Gastroesophageal sphincter (tissue), 4 donors: ENCODE results near the gene WARS2. TPM values are rescaled to one million over a fixed set of nuclear protein-coding genes. Genes with fewer than 3 reads are reported as not detected.

ENCODE experiments used
- ATAC-seq: fragments of 150-250 bp; one replicate; pipeline ENCODE4 v1.9.1; 2016; ENCODE audit warnings: mild to moderate bottlenecking, moderate library complexity
- H3K27ac ChIP-seq, 4 donors: fragments of 200-600 bp; sonication (generic) in 3 of 4; 1 replicate in 3 of 4; 2 replicates in 1 of 4; pipeline ENCODE4 v1.5.1; 2016 to 2019
- H3K27me3 ChIP-seq: fragments of 200-600 bp; sonication (generic); one replicate; pipeline ENCODE4 v1.5.1; 2019
- H3K36me3 ChIP-seq, 2 donors: fragments of 200-600 bp; sonication (generic); one replicate each; pipeline ENCODE4 v1.5.1; 2019; ENCODE audit warnings: control low read depth in 1 of 2
- H3K4me1 ChIP-seq, 3 donors: fragments of 200-600 bp; sonication (generic); 1 replicate in 2 of 3; 2 replicates in 1 of 3; pipeline ENCODE4 v1.5.1; 2016 to 2019; ENCODE audit warnings: control low read depth in 2 of 3
- H3K4me3 ChIP-seq, 2 donors: fragments of 200-600 bp; sonication (generic); one replicate each; pipeline ENCODE4 v1.5.1; 2019; ENCODE audit warnings: mild to moderate bottlenecking in 1 of 2, moderate library complexity in 1 of 2
- H3K9me3 ChIP-seq, 3 donors: fragments of 200-600 bp; sonication (generic); one replicate each; pipeline ENCODE4 v1.5.1; 2017 to 2019; ENCODE audit warnings: control low read depth in 2 of 3
- EP300 ChIP-seq: sonication (generic); formaldehyde crosslinking; IDR thresholded peaks from one replicate; pipeline ENCODE4 v1.6.1; 2017; ENCODE audit warnings: antibody characterized with exemption, mild to moderate bottlenecking
- POLR2A ChIP-seq, 2 donors: fragments of 450-650 bp; IDR thresholded peaks; one replicate each; pipeline ENCODE4 v1.6.1; 2017; ENCODE audit warnings: antibody characterized with exemption in 2 of 2, mild to moderate bottlenecking in 2 of 2, moderate library complexity in 1 of 2
- POLR2AphosphoS5 ChIP-seq: sonication (generic); formaldehyde crosslinking; IDR thresholded peaks from one replicate; pipeline ENCODE4 v1.6.1; 2017; ENCODE audit warnings: antibody characterized with exemption
- WGBS, 2 donors: methylation state at CpG; one replicate each; pipeline ENCODE4 v1.1.5; 2018; ENCODE audit warnings: low coverage in 1 of 2; 5-methylcytosine and 5-hydroxymethylcytosine counted together
- total RNA-seq, 4 donors: library from RNA; depleted of rRNA; stranded (reverse); fragments of >200 nt; gene quantifications; one replicate each; pipeline ENCODE4 v1.1.0, GENCODE V29; 2016
- TF ChIP-seq, protein P1 (sequence below), 4 experiments: fragments of 200-600 bp in 2 of 4; fragments of 450-650 bp in 2 of 4; sonication (generic) in 1 of 4; IDR thresholded peaks; one replicate each; pipeline ENCODE4 v1.5.1; 2017 to 2019; ENCODE audit warnings: antibody characterized with exemption in 4 of 4, mild to moderate bottlenecking in 2 of 4, moderate library complexity in 2 of 4

Gene WARS2
- 10 to 100 TPM in 3 of 4 donors, 1 to 10 TPM in 1; 9.2 to 12.8 (median 11.7) TPM for total RNA-seq

DNA sequence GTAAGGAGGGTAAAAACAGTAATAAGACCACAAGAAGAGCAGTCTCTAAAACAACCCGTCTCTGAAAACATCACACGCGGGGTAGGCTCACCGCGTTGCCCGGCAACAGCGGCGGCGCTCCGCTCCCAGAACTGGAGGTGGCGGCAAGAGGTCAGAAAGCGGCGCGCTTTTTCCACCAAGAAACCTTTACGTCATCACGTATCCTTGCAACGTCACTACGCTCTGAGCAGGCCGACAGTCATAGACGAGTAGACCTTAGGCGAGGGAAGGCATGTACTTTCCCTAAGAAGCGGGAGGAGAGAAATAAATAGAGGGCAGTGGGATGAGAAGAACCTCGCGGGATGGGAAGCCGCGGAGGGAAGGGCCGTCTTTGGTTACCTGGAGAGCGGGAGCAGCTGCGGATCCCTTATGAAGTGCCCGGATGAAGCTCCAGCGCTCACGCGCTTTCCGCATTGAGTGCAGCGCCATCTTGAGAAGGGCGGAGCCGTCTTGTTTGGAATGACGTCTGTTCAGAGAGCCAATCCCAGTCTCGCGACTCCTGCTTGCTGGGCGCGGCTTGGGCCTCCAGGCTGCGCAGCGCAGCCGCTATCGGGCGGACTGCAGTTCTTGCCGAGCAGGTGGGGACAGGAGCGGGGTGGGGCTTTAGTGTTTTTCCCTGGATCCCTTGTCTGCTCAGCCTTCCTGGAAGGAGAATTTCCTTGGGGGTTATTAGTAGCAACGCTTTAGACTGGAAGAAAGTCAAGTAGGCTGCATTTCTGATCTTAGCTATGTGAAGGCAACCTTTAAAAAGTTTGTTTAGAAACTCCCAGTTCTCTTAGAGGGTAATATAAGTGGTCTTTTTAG, at the start of gene WARS2:
WARS2 (minus strand) TSS at position 477 of the 843 bp plus-strand sequence; CDS start at position 468, 9 bp downstream.
- no peaks in the 10 kb centered on the region for H3K27me3 ChIP-seq
- peak within 1 kb of the TSS; percentile 94 to 98 (median 96) for H3K27ac ChIP-seq
- peaks cover 0 to 4% of the 10 kb centered on the region in 2 donors for H3K36me3 ChIP-seq
- no peak for TF ChIP-seq EP300
- peak; percentile 74 for TF ChIP-seq POLR2AphosphoS5
- TF ChIP-seq POLR2A (IDR thresholded peaks at IDR 0.05): peak; percentile 53 to 75
- no peaks in the 10 kb centered on the region for H3K9me3 ChIP-seq
- 0% methylated on average over 10 to 18 of the region's 50 CpGs for WGBS, 2 donors
- H3K4me3 ChIP-seq: peak within 1 kb of the TSS; percentile 59 to 91
- H3K4me1 ChIP-seq: peaks cover 0 to 40% (median 11%) of the 10 kb centered on the region in 3 donors
- ATAC-seq: peak; percentile 99

DNA sequence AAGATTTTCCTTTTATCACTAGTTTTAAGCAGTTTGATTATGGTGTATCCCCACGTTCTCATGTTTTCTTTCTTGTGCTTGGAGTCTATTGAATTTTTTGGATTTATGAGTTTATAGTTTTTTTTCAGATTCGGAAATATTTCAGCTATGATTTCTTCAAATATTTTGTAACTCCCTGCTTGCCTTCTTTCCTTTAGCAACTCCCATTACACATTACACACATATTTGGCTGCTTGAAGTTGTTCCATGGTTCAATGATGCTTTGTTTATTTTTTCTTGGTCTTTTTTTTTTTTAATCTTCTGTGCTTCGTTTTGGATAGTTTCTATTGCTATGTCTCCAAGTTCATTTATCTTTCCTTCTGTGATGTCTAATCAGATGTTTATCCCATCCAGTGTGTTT, 48.5 kb upstream of the WARS2 start:
- Histone ChIP-seq H3K4me3 (no peak overlapping the region), H3K9me3 (peaks cover 0 to 6% (median 0%) of the 10 kb centered on the region in 3 donors), H3K27me3 (no peaks in the 10 kb centered on the region), H3K4me1 (no peaks in the 10 kb centered on the region), H3K27ac (no peak overlapping the region), H3K36me3 (peaks cover 0 to 5% of the 10 kb centered on the region in 2 donors)
- TF ChIP-seq POLR2AphosphoS5: no peak
- TF ChIP-seq POLR2A (IDR thresholded peaks at IDR 0.05): no peak
- TF ChIP-seq EP300: no peak
- no peak for ATAC-seq
- WGBS, 2 donors: 32 to 53% methylated on average over 3 of the region's 3 CpGs

- H3K4me3 ChIP-seq: no peak overlapping the region
- ATAC-seq: no peak
- no peaks in the 10 kb centered on the region for H3K4me1 ChIP-seq
- 84 to 100% methylated on average over 1 to 2 of the region's 2 CpGs for WGBS, 2 donors
- H3K9me3 ChIP-seq: peaks cover 0 to 6% (median 0%) of the 10 kb centered on the region in 3 donors
- no peak for TF ChIP-seq POLR2A (IDR thresholded peaks at IDR 0.05)
- TF ChIP-seq POLR2AphosphoS5: no peak
- no peak for TF ChIP-seq EP300
- TF ChIP-seq, protein P1, sequence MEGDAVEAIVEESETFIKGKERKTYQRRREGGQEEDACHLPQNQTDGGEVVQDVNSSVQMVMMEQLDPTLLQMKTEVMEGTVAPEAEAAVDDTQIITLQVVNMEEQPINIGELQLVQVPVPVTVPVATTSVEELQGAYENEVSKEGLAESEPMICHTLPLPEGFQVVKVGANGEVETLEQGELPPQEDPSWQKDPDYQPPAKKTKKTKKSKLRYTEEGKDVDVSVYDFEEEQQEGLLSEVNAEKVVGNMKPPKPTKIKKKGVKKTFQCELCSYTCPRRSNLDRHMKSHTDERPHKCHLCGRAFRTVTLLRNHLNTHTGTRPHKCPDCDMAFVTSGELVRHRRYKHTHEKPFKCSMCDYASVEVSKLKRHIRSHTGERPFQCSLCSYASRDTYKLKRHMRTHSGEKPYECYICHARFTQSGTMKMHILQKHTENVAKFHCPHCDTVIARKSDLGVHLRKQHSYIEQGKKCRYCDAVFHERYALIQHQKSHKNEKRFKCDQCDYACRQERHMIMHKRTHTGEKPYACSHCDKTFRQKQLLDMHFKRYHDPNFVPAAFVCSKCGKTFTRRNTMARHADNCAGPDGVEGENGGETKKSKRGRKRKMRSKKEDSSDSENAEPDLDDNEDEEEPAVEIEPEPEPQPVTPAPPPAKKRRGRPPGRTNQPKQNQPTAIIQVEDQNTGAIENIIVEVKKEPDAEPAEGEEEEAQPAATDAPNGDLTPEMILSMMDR (IDR thresholded peaks at IDR 0.05): no peak
- no peak overlapping the region for H3K27ac ChIP-seq
- H3K27me3 ChIP-seq: no peaks in the 10 kb centered on the region
- H3K36me3 ChIP-seq: peaks cover 0 to 5% of the 10 kb centered on the region in 2 donors
Observed at GRCh38 chr1:119187416-119187815, 47.0 kb upstream of the WARS2 start.

- no peak for ATAC-seq
- no peak for TF ChIP-seq POLR2A (IDR thresholded peaks at IDR 0.05)
- TF ChIP-seq POLR2AphosphoS5: no peak
- TF ChIP-seq, protein P1 (IDR thresholded peaks at IDR 0.05): no peak
- no peak for TF ChIP-seq EP300
- no peak overlapping the region for H3K27ac ChIP-seq
- H3K9me3 ChIP-seq: peaks cover 0 to 6% (median 0%) of the 10 kb centered on the region in 3 donors
- H3K27me3 ChIP-seq: no peaks in the 10 kb centered on the region
- H3K4me1 ChIP-seq: no peaks in the 10 kb centered on the region
- H3K36me3 ChIP-seq: peaks cover 0 to 5% of the 10 kb centered on the region in 2 donors
- WGBS, 2 donors: 84 to 94% methylated on average over 2 of the region's 2 CpGs
- no peak overlapping the region for H3K4me3 ChIP-seq
Observed at GRCh38 chr1:119186471-119186870, 46.0 kb upstream of the WARS2 start.

DNA sequence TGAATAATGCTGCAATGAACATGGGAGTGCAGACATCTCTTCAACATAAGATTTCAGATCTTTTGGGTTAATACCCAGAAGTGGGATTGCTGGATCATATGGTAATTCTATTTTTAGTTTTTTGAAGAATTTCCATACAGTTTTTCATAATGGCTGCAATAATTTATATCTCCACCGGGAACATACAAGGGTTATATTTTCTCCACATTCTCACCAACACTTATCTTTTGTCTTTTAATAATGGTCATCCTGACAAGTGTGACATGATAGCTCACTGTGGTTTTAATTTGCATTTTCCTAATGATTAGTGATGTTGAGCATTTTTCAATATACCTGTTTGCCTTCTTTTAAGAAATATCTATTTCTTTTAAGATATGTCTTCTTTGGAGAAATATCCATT, 44.5 kb upstream of the WARS2 start:
- TF ChIP-seq POLR2A (IDR thresholded peaks at IDR 0.05) (no peak), POLR2AphosphoS5 (no peak), EP300 (no peak)
- TF ChIP-seq, protein P1 (IDR thresholded peaks at IDR 0.05): no peak

More for the DNA sequence above, 44.5 kb upstream of the WARS2 start:
- Histone ChIP-seq H3K4me1 (no peaks in the 10 kb centered on the region), H3K36me3 (peaks cover 0 to 7% of the 10 kb centered on the region in 2 donors), H3K27me3 (no peaks in the 10 kb centered on the region), H3K27ac (no peak overlapping the region), H3K9me3 (peaks cover 0 to 6% (median 0%) of the 10 kb centered on the region in 3 donors), H3K4me3 (no peak overlapping the region)
- WGBS, 2 donors: 20 to 57% methylated on average over 1 of the region's 1 CpG
- ATAC-seq: no peak
